ENCODE measurements around the gene SGPL1.
"Not testable (repeated sequence)": the region's sequence is repeated elsewhere in the genome, so short reads cannot be mapped to it uniquely, and the experiment has no call there.

The SGPL1 gene

GRCh38 chr10:70918851-70919530 is 103.2 kb downstream of the SGPL1 start:
- H3K4me3 Mint-ChIP-seq: no peak overlapping the region
- H3K27ac Mint-ChIP-seq: no peak overlapping the region

GRCh38 chr10:70919906-70920305 is 104.2 kb downstream of the SGPL1 start:
- not testable (repeated sequence) for H3K27me3 Mint-ChIP-seq, H3K36me3 Mint-ChIP-seq, H3K9me3 Mint-ChIP-seq, H3K4me3 Mint-ChIP-seq, H3K27ac Mint-ChIP-seq, H3K4me1 Mint-ChIP-seq

More at GRCh38 chr10:70918851-70919530, 103.2 kb downstream of the SGPL1 start:
- Mint-ChIP-seq H3K36me3 (no peaks in the 10 kb centered on the region), H3K9me3 (no peaks in the 10 kb centered on the region), H3K27me3 (peaks cover 1% of the 10 kb centered on the region), H3K4me1 (no peaks in the 10 kb centered on the region)

- H3K27me3 Mint-ChIP-seq: no peaks in the 10 kb centered on the region
- H3K4me1 Mint-ChIP-seq: peaks cover 6% of the 10 kb centered on the region
- no peak overlapping the region for H3K27ac Mint-ChIP-seq
- H3K36me3 Mint-ChIP-seq: no peaks in the 10 kb centered on the region
- no peaks in the 10 kb centered on the region for H3K9me3 Mint-ChIP-seq
- no peak overlapping the region for H3K4me3 Mint-ChIP-seq
These were observed 104.8 kb downstream of the SGPL1 start for GRCh38 chr10:70920519-70920918.

GRCh38 chr10:70921285-70921684 is 105.5 kb downstream of the SGPL1 start:
- H3K27me3 Mint-ChIP-seq: no peaks in the 10 kb centered on the region
- no peaks in the 10 kb centered on the region for H3K36me3 Mint-ChIP-seq
- no peak overlapping the region for H3K4me3 Mint-ChIP-seq

GRCh38 chr10:70923696-70924095 is 107.9 kb downstream of the SGPL1 start:
- H3K9me3 Mint-ChIP-seq: no peaks in the 10 kb centered on the region
- H3K27ac Mint-ChIP-seq: peak overlapping the region; percentile 19
- no peaks in the 10 kb centered on the region for H3K36me3 Mint-ChIP-seq
- peaks cover 7% of the 10 kb centered on the region for H3K4me1 Mint-ChIP-seq
- H3K4me3 Mint-ChIP-seq: no peak overlapping the region
- no peaks in the 10 kb centered on the region for H3K27me3 Mint-ChIP-seq

More at GRCh38 chr10:70921285-70921684, 105.5 kb downstream of the SGPL1 start:
- Mint-ChIP-seq H3K27ac (no peak overlapping the region), H3K4me1 (peaks cover 7% of the 10 kb centered on the region), H3K9me3 (no peaks in the 10 kb centered on the region)

- Mint-ChIP-seq H3K27ac (no peak overlapping the region), H3K27me3 (no peaks in the 10 kb centered on the region), H3K9me3 (no peaks in the 10 kb centered on the region), H3K4me1 (peaks cover 7% of the 10 kb centered on the region), H3K36me3 (no peaks in the 10 kb centered on the region), H3K4me3 (peak overlapping the region; percentile 34)
These were observed 109.9 kb downstream of the SGPL1 start for GRCh38 chr10:70925377-70926225.

- H3K4me3 Mint-ChIP-seq: no peak overlapping the region
- H3K4me1 Mint-ChIP-seq: peaks cover 7% of the 10 kb centered on the region
- H3K9me3 Mint-ChIP-seq: no peaks in the 10 kb centered on the region
- no peaks in the 10 kb centered on the region for H3K36me3 Mint-ChIP-seq
- H3K27ac Mint-ChIP-seq: no peak overlapping the region
- no peaks in the 10 kb centered on the region for H3K27me3 Mint-ChIP-seq
These were observed 110.7 kb downstream of the SGPL1 start for GRCh38 chr10:70926226-70927000.

- Mint-ChIP-seq H3K36me3 (no peaks in the 10 kb centered on the region), H3K9me3 (no peaks in the 10 kb centered on the region), H3K27ac (no peak overlapping the region)
These were observed 111.6 kb downstream of the SGPL1 start for GRCh38 chr10:70927189-70927943.

GRCh38 chr10:70928140-70928539 is 112.4 kb downstream of the SGPL1 start:
- H3K27me3 Mint-ChIP-seq: no peaks in the 10 kb centered on the region
- no peaks in the 10 kb centered on the region for H3K9me3 Mint-ChIP-seq
- H3K27ac Mint-ChIP-seq: no peak overlapping the region
- H3K4me1 Mint-ChIP-seq: peaks cover 7% of the 10 kb centered on the region
- no peak overlapping the region for H3K4me3 Mint-ChIP-seq
- H3K36me3 Mint-ChIP-seq: no peaks in the 10 kb centered on the region

More at GRCh38 chr10:70927189-70927943, 111.6 kb downstream of the SGPL1 start:
- H3K27me3 Mint-ChIP-seq: no peaks in the 10 kb centered on the region
- H3K4me3 Mint-ChIP-seq: no peak overlapping the region
- peaks cover 7% of the 10 kb centered on the region for H3K4me1 Mint-ChIP-seq

- no peak overlapping the region for H3K4me3 Mint-ChIP-seq
- no peaks in the 10 kb centered on the region for H3K9me3 Mint-ChIP-seq
- no peaks in the 10 kb centered on the region for H3K36me3 Mint-ChIP-seq
- peaks cover 2% of the 10 kb centered on the region for H3K4me1 Mint-ChIP-seq
- H3K27ac Mint-ChIP-seq: no peak overlapping the region
- no peaks in the 10 kb centered on the region for H3K27me3 Mint-ChIP-seq
These were observed 114.7 kb downstream of the SGPL1 start for GRCh38 chr10:70930263-70931000.

Measured in activated naive CD4-positive, alpha-beta T cell treated with anti-CD3 and anti-CD28 coated beads, Interleukin-2, amount 50 U/mL, for 24 hours (primary cell).